Stimulated activated CD4-positive, alpha-beta T cell treated with anti-CD3 and anti-CD28 coated beads, Interleukin-12 subunit alpha, Interleukin-12 subunit beta, amount 100 ng/mL, for 24 hours (primary cell): ENCODE results near the gene NOC2L.
"Not testable (repeated sequence)": the region's sequence is repeated elsewhere in the genome, so short reads cannot be mapped to it uniquely, and the experiment has no call there.

Experiments
- DNase-seq, 2 experiments: peaks; one replicate each; pipeline ENCODE4 v3.0.0-alpha.2; 2020; ENCODE audit warnings: low read depth in 2 of 2

NOC2L gene

DNA sequence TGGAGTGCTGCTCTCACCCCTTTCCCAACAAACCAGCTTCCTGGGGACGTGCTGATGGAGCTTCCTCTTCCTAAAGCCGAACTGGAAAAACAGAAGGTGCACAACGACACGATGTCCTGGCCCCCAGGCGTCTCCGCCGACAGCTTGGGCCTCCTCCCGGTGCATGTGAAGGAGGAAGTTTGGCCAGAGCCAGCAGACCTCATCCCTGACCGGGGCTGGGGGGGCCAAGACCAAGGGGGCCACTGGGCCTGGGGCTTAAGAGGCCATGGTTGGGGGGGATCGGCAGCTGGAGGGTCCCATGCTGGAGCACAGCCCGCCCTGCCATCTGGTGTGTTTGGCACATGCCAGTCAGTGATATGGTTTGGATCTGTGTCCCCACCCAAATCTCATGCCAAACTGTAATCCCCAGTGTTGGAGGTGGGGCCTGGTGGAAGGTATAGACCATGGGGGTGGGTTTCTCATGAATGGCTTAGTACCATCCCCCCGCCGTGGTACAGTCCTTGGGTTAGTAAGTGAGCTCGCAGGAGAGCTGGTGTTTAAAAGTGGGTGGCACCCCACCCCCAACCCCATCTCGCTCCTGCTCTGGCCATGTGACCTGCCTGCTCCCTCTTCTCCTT, 34.4 kb upstream of the NOC2L start:
- no peak for DNase-seq

DNA sequence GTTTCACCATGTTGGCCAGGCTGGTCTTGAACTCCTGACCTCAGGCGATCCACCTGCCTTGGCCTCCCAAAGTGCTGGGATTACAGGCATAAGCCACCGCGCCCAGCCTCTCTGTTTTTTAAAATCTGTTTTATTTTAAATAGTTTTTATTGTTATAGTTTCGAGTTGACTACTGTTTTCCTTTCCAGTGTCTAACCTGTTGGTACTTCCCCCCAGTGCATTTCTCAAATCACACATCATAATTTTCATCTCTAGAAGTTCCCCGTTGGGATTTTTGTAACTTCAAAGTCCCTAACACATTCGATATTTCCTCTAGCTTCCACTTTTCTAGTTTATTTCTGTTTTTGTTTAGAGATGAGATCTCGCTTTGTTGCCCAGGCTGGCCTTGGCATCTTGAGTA, 33.3 kb upstream of the NOC2L start:
- no peak for DNase-seq

DNA sequence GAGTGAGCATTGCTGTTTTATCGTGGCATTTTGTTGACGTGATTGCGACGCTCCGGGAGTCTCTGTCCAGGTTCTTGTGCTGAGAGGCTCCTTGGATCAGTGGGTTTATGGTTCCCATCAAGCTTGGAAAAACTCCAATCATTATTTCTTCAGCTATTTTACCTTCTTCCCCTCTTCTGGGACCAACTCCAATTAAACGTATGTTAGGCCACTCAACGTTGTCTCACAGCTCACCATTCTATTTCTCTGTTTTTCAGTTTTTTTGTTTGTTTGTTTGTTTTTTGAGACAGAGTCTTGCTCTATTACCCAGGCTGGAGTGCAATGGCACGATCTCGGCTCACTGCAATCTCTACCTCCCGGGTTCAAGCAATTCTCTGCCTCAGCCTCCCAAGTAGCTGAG, 32.8 kb upstream of the NOC2L start:
- DNase-seq, result no peak

DNA sequence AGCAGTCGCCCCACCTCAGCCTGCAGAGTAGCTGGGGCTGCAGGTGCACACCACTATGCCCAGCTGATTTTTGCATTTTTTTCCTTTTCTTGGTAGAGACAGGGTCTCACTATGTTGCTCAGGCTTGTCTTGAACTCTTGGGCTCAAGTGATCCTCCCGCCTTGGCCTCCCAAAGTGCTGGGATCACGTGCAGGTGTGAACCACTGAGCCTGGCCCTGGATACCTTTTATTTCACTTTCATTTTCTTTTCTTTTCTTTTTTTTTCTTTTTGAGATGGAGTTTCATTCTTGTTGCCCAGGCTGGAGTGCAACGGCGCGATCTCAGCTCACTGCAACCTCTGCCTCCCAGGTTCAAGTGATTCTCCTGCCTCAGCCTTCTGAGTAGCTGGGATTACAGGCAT, 32.2 kb upstream of the NOC2L start:
- DNase-seq, result not testable (repeated sequence)

DNA sequence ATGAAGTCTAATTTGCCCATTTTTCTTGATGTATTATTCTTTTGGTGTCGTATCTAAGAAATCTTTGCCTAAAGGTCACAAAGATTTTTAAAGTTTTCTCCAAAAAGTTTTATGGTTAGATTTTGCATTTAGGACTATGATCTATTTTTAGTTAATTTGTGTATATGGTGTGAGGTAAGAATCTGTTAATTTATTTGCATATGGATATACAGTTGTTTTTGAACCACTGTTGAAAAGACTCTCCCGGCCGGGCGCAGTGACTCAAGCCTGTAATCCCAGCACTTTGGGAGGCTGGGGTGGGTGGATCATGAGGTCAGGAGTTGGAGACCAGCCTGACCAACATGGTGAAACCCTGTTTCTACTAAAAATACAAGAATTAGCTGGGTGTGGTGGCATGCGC, 29.0 kb upstream of the NOC2L start:
- DNase-seq, result not testable (repeated sequence)

DNA sequence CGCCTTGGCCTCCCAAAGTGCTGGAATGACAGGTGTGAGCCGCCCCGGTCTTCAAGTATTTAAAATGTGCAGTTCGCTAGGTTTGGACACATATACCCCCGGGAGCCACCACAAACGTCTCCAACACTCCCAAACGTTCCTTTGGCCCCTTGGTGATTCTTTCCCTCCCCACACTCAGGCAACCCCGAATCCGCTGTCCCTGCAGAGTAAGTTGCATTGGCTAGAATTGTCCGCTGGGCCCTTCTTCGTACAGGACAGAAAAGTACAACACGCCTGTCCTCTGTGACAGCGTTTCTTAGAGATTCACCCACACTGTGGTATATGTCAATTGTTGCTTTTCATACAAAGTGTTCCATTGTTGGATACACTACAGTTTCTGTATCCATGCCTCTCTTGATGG, 26.1 kb upstream of the NOC2L start:
- DNase-seq, result no peak

DNA sequence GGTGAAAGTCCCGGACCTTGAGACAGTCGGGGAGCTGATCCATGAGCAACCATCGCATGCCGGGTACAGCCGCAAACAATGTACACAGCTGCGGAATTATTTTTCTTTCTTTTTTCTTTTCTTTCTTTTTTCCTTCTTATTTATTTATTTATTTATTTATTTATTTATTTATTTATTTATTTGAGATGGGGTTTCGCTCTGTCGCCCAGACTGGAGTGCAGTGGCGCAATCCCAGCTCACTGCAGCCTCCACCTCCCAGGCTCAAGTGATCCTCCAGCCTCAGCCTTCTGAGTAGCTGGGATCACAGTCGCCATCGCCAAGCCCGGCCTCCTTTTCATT, 25.4 kb upstream of the NOC2L start:
- DNase-seq, result no peak

DNA sequence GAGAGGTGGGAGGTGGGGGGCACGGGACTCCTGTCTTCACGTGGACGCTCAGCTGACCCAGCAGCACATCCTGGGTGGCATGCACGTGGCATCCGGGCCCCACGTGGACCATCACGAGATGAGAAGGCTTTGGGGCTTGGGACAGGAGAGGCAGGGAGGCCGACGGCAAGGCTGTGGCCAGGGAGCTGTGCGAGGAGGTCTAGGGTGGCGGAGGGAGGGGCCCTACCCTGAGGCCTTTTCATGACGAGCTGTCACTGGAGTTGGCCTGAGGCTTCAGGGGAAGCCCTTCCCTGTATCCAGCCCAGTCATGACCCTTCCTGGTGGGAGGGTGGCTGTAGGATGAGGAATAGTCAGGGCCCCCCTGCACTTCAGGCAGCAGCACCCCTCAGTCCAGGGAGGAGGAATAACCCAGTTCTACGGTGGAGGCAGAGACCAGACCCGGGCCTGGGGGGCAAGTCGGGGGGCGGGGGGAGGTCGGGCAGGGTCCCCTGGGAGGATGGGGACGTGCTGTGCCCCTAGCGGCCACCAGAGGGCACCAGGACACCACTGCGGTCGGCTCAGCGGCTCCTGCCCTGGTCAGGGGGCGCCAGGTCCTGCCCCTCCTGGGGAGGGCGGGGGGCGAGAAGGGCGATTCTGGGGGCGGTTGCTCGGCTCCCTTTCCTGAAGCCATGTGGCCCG, 24.9 kb upstream of the NOC2L start:
- peak in 1 of 2 experiments; percentile 53 for DNase-seq

DNA sequence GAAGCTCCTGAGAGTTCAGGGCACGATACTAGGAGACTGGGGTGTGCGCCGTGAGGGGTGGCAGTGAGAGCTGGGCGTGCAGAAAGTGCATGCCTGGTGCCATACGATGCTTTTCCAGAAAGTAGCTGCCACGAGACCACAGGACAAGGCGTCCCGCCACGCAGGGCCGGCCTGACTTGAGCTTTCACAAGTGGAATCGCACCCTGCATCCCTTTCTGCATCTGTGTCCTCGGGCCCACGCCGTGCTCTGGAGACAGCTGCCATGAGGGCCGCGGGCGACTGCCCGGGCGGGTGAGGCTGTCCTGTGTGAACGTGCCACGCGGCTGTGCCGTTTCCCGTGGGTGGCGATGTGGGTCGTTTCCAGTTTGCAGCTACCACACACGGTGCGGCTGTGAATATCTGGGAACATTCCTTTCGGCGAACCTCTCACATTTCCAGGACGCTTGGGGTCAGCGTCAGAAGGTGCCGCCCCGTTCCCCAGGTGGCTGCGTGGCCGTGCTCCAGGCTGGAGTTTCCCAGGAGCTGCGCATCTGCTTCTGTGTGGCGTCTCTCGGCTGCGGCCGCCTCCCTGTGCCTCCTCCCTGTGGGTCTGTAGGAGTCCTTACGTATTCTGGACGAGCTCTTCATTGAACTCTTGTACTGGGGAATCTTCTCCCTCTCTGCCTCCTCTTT, 23.8 kb upstream of the NOC2L start:
- DNase-seq, result no peak

DNA sequence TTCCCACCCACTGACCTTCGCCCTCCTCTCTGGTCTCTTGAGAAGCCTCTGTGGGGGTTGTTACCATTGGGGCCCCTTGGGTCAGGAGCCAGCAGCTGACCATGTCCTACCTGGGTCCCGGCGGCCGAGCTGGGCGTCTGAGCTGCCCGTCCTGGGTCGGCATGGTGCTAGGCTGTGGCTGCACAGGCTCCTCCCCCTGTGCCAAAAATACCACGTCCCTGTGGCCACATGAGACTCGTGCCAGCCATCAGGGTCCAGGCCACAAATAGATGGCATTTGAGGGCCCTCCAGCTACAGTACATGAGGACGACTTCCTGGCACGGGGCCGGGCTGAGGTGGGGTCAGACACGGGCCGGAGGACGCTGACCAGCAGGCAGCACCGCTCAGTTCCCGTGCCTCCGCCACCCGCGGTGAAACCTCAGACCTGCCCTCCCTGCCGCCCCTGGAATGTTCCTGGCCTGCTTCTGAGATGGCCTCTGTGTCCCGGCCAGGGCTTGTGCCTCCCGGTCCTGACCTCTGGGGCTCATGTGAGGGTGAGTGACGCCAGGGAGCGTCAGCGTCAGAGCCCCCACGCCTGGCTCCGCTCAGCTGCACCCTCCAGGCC, 23.0 kb upstream of the NOC2L start, which contains the start of gene PERM1:
Gene PERM1 (minus strand): TSS at position 139 of the 604 bp plus-strand sequence. CDS start 1,064 bp downstream, outside the sequence.
- no peak for DNase-seq

DNA sequence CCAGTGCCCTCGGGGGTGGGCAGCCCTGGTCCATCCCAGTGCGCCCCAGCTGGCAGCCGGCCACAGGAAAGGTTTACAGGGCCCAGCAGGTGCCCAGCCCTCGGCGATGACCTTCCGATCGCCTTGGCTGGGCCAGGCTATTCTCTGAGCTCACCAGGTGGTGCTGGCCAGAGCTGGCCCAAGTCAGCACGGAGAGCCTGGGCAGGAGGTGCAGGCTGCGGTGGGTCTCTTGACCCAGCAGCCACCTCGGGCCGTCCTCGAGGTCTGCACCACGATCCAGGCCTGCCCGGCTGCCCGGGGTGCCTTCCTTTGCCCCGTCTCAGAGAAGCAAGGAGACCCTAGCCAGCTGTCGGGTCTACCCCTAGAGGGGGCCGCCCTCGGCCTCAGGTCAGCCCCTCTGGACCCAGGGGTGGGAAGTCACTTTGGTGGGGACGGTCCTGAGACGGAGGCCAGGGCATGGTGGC, 22.5 kb upstream of the NOC2L start:
- DNase-seq, result no peak

DNA sequence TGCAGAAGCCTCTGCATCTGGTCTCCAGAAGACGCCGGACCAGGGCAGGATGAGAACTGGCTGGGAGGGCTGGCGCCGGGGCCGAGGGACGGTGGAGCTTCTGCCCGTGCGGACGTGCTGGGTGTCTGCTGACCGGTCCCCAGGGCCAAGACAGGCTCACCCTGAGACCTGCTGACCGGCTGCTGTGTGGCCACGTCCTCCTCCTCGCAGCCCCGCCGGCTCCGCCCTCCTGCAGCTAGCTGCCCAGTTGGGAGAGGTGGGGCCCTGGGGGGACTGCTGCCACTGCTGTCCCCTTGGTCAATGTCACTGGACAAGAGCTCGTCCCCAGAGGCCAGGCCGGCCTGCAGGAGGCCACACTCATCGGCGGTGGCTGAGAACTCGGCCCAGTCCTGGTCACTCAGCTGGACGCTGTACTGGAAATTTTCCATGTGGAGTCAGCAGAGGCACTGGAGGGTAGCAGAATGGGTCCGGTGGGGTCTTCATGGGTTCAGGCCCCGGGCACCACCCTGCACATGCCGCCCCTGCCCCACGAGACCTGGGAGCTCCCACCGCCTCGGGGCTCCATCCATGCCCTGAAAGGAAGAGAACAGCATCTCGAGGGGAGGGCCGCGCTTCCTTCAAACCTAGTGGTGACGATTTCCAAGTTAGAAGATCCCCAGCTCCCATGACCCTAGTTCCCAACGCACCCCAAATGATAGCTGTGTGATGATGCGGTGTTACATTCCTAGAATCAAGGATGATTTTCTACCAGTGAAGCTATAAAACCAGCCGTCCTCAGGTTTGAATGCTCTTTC, 21.7 kb upstream of the NOC2L start:
- DNase-seq, result no peak

DNA sequence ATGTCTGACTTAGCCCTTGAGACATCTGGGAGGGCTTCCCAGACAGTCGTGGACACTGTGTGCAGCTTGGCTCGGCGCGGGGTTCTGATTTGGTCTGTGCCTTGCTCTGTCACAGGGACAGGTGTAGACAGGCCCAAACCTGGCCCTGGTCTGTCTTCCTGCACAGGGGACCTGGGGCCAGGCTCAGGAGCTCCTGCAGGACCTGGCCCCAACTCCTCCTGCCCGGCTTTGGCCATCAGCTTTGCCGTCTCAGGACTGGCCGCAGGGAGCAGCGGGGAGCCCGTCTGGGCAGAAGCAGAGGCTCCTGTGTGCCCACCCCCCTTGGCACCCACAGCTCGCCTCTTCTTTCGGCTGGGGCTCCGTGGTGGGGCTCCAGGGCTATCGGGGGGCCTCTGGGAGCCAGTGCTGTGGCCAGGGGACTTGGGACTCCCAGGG, 21.1 kb upstream of the NOC2L start:
- no peak for DNase-seq

DNA sequence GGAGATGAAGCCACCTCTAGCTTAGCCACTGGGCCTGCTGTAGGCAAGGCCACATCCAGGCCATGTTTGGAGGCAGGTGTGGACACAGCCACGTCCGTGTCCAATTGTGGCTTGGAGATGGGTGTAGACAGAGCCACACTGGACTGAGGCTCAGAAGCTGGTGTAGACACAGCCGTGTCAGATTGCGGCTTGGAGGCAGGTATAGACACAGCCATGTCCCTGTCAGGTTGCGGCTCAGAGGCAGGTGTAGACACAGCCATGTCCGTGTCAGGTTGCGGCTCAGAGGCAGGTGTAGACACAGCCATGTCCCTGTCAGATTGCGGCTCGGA, 20.7 kb upstream of the NOC2L start:
- no peak for DNase-seq

DNA sequence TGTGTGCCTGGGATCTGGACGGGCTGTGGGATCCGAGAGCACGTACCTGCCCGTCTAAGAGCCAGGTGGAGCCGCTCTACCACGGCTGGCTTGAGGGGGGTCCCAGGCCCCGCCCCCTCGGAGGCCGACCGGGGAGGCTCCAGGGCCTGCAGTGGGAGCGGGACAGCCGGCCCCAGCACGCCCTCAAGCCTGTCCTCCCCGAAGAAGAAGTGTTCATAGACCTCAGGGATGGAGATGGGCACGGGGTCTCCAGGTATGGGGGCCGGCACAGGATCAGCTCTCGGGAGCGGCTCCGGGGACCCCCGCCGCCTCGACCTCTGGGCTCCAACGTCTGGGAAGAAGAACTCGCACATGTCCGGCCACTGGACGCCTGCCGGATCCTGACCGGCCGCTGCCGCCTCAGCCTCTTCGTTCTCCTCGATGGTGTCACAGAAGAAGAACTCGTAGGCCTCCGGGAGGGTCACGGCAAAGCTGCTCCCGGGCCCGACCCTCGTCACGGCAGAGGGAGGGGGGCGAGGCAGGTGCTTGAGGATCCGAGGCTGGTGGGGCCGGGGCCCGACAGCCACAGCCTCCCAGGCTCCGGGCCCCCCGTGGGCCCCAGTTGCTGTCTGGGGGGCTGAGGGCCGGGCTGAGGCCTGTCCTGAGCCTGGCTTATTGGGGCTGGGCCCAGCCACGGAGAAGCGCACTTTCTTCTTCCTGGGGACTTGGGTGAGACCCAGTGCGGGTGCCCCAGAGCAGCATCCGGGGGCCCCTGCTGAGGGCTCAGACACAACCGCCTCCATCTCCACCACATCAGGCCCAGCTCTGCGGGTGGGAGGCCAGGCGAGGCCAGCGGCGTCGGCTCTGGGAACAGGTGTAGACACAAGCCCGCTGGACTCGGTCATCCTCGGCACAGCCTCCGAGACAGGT, 20.0 kb upstream of the NOC2L start:
- no peak for DNase-seq

DNA sequence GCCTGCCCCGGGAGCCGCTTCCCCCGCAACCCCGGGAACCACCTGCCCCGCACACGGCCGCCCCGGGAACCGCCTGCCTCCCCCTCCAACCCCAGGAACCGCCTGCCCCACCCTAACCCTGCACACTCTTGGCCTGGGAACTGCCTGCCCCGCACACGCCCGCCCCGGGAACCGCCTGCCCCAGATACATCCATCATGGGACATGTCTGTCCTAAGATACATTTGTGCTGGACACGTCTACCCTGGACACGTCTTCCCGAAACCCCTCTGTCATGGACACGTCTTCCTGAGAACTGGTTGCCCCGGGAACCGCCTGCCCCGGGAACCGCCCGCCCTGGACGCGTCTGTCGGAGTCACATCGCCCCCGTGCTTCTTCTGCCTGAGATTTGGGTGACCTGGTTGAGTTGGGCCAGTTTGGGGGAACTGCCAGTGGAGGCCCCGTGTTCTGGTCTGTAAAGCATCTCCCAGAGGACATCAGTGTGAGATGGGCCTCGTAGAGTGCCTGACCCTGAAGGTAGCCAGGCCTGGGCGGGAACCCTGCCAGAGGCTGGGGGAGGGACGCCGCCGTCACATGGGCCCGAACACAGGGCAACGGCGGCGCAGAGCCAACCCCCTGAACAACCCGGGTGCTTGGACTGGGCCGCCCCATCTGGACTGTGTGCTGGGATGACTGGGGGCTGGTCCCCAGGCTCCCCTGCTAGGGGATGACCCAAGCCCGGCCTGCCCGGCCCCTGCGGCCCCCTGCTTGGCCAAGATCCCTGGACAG, 19.2 kb upstream of the NOC2L start:
- no peak for DNase-seq

DNA sequence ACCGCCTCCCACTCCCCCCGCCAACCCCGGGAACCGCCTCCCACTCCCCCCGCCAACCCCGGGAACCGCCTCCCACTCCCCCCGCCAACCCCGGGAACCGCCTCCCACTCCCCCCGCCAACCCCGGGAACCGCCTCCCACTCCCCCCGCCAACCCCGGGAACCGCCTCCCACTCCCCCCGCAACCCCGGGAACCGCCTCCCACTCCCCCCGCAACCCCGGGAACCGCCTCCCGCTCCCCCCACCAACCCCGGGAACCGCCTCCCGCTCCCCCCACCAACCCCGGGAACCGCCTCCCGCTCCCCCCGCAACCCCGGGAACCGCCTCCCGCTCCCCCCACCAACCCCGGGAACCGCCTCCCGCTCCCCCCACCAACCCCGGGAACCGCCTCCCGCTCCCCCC, 17.7 kb upstream of the NOC2L start:
- DNase-seq, result not testable (repeated sequence)

DNA sequence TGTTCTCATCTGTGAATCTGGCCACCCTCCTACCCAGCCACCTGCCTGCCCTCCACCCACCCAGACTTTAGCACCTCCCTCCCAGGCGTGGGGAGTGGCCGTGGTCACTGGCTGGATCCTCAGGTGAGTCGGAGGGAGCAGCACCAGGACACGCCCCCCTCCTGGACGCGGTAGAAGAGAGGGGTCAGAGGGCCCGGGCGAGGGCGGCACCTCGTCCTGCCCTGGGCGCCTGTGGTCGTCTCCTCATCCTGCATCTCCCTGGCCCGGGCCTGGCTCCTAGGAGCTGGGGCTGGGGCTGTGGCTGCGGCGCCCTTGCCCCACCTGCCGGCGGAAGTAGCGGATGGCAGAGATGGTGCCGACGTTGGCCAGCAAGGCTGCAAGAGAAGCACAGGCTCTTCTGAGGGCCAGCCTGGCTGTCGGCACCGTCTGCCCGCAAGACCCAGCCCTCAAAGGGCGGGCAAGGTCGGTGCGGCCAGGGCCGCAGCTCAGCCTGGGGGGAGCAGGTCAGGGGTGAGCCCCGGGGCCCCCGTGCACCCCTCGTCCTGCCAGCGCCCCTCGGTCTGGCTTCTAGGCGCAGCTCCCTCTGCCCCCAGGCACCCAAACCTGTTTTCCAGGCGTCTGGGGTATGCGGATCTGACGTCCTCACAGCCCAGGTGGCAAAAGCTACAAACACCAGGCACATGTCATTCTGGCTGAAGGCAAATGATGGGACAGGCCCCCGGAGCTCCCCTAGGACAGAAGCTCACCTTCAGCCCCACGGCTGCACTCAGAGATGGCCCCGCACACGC, 17.0 kb upstream of the NOC2L start:
- DNase-seq, result peak in 1 of 2 experiments; percentile 62

DNA sequence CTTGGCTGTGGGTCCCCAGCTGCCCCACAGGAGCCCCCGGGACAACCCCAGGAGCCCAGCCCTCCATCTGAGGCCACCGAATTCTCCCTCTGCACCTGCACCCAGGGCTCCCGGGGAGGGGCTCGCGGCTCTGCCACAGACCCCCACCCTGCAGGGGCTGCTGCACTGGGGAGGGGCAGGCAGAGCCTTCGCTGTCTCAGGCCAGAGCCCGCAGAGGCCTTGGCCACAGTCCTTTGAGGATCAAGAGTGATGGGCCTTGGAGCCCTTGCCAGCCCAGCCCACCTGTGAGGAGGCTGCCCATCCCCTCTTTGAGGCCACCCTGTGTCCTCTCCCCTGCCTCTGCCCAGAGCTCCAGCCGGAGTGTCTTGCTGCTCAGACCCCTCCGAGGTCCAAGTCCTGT, 16.3 kb upstream of the NOC2L start:
- DNase-seq, result no peak
